Ovary (tissue), 9 donors: ENCODE measurements around the gene SLC38A3. TPM values are rescaled to one million over a fixed set of nuclear protein-coding genes. Genes with fewer than 3 reads are reported as not detected.

Source experiments
- DNase-seq, 5 donors: peaks; one replicate each; pipeline ENCODE4 v3.0.0-alpha.2; 2019 to 2020
- H3K27ac ChIP-seq, 2 donors: fragments of 200-600 bp; one replicate each; pipeline versions ENCODE4 v1.5.1 to v1.8.0; 2019 to 2022
- H3K27me3 ChIP-seq: fragments of 200-600 bp; one replicate; pipeline ENCODE4 v1.8.0; 2022
- H3K36me3 ChIP-seq: fragments of 200-600 bp; sonication (generic); one replicate; pipeline ENCODE4 v1.5.1; 2019
- H3K4me1 ChIP-seq: one replicate; pipeline ENCODE4 v1.8.1; 2013; ENCODE audit warnings: mild to moderate bottlenecking, moderate library complexity; ENCODE audit not compliant: insufficient read depth
- H3K4me3 ChIP-seq: fragments of 200-600 bp; sonication (generic); one replicate; pipeline ENCODE4 v1.5.1; 2017
- H3K9me3 ChIP-seq, 2 donors: fragments of 200-600 bp in 1 of 2; sonication (generic) in 1 of 2; one replicate each; pipeline versions ENCODE4 v1.5.1 to v1.8.1; 2013 to 2019; ENCODE audit warnings: mild to moderate bottlenecking in 1 of 2, moderate library complexity in 1 of 2
- CTCF ChIP-seq, 3 donors: fragments of 450-650 bp in 2 of 3; fragments of 200-600 bp in 1 of 3; IDR thresholded peaks; one replicate each; pipeline versions ENCODE4 v1.5.1 to v1.8.0; 2016 to 2022; ENCODE audit warnings: antibody characterized with exemption in 3 of 3, mild to moderate bottlenecking in 1 of 3
- EP300 ChIP-seq: sonication (generic); formaldehyde crosslinking; IDR thresholded peaks from one replicate; pipeline ENCODE4 v1.6.1; 2017; ENCODE audit warnings: antibody characterized with exemption
- POLR2A ChIP-seq: fragments of 450-650 bp; IDR thresholded peaks from one replicate; pipeline ENCODE4 v1.6.1; 2017; ENCODE audit warnings: antibody characterized with exemption, mild to moderate bottlenecking, moderate library complexity
- WGBS, 3 donors: extraction: QIAGEN DNeasy Blood & Tissue Kit in 1 of 3; methylation state at CpG; one replicate each; pipeline versions ENCODE4 v1.1.5 to v1.1.7; 2013 to 2017; 5-methylcytosine and 5-hydroxymethylcytosine counted together
- intact Hi-C, 4 donors: fragments of 100-400 bp; cut with DNase I; formaldehyde crosslinking; loops; one replicate each; pipeline versions ENCODE4 v1.11.0 to v1.15.1; 2022 to 2023
- polyA plus RNA-seq, 2 donors: library from polyadenylated mRNA; stranded (reverse); fragments of 200-250 nt in 1 of 2; fragments of 350-450 nt in 1 of 2; fragmentation: Illumina TruSeq in 1 of 2; extraction: RNeasy Lipid Tissue Mini Kit (QIAGEN cat#74804) in 1 of 2; gene quantifications; one replicate each; pipeline ENCODE4 v1.2.3, GENCODE V29; 2013 to 2014
- total RNA-seq, 7 donors: library from RNA; depleted of rRNA in 2 of 7; stranded (reverse); fragments of >200 nt in 2 of 7; fragmentation: NEBNext Ultra II Directional in 3 of 7; extraction: Animal tissue kit (Norgen Biotek cat#: 25700) in 3 of 7; gene quantifications; one replicate each; pipeline versions ENCODE4 v1.1.0 to v1.2.4, GENCODE V29; 2016 to 2023
- donor health status: DM: no; HTN: no; CAD: no; lungs with moderate emphysema.
- donor health status: DM: no; HTN: no; CAD: no.
- donor health status: Bipolar disorder and iron deficiency.
- donor health status: DM: yes; HTN: yes; CAD: no.
- donor health status: DM: no; HTN: no; CAD: no.
- donor health status: DM: yes; HTN: yes; CAD: no.

SLC38A3 gene
- total and polyA plus RNA-seq, 9 donors: 1.6 to 10.9 (median 7.7) TPM

- H3K4me1 ChIP-seq: peaks cover 24% of the 10 kb centered on the region
- intact Hi-C loops: no loop called here
These were observed 36.7 kb upstream of the SLC38A3 start for GRCh38 chr3:50168388-50168787.

GRCh38 chr3:50168791-50169190 is 36.3 kb upstream of the SLC38A3 start:
- WGBS, 3 donors: 86 to 91% (median 87%) methylated on average over 5 to 6 of the region's 6 CpGs
- peaks cover 23% of the 10 kb centered on the region for H3K4me1 ChIP-seq

More at GRCh38 chr3:50168388-50168787, 36.7 kb upstream of the SLC38A3 start:
- 60 to 64% (median 63%) methylated on average over 9 of the region's 9 CpGs for WGBS, 3 donors
- no peaks in the 10 kb centered on the region for H3K9me3 ChIP-seq
- H3K4me3 ChIP-seq: no peak overlapping the region
- H3K36me3 ChIP-seq: no peaks in the 10 kb centered on the region
- DNase-seq: no peak
- peak overlapping the region in 1 of 2 donors; percentile 12 for H3K27ac ChIP-seq
- no peak for TF ChIP-seq EP300
- TF ChIP-seq POLR2A: no peak
- TF ChIP-seq CTCF (IDR thresholded peaks at IDR 0.05): no peak
- H3K27me3 ChIP-seq: no peaks in the 10 kb centered on the region

GRCh38 chr3:50169232-50169832 is 35.7 kb upstream of the SLC38A3 start:
- no peak for DNase-seq
- H3K27ac ChIP-seq: no peak overlapping the region
- H3K36me3 ChIP-seq: no peaks in the 10 kb centered on the region
- H3K9me3 ChIP-seq: no peaks in the 10 kb centered on the region
- peaks cover 22% of the 10 kb centered on the region for H3K4me1 ChIP-seq
- 78 to 82% (median 80%) methylated on average over 8 to 11 of the region's 11 CpGs for WGBS, 3 donors
- H3K27me3 ChIP-seq: no peaks in the 10 kb centered on the region
- no peak overlapping the region for H3K4me3 ChIP-seq
- TF ChIP-seq EP300: no peak
- no peak for TF ChIP-seq POLR2A
- TF ChIP-seq CTCF (IDR thresholded peaks at IDR 0.05): no peak
- intact Hi-C loops: no loop called here

More at GRCh38 chr3:50168791-50169190, 36.3 kb upstream of the SLC38A3 start:
- DNase-seq: no peak
- H3K4me3 ChIP-seq: no peak overlapping the region
- H3K9me3 ChIP-seq: no peaks in the 10 kb centered on the region
- no peaks in the 10 kb centered on the region for H3K27me3 ChIP-seq
- no peaks in the 10 kb centered on the region for H3K36me3 ChIP-seq
- no peak overlapping the region for H3K27ac ChIP-seq
- TF ChIP-seq POLR2A (no peak), EP300 (no peak), CTCF (IDR thresholded peaks at IDR 0.05) (no peak)
- intact Hi-C loops: no loop called here

GRCh38 chr3:50169858-50170257 is 35.2 kb upstream of the SLC38A3 start:
- no peak overlapping the region for H3K27ac ChIP-seq
- no peak for DNase-seq
- no peak overlapping the region for H3K4me3 ChIP-seq
- H3K9me3 ChIP-seq: no peaks in the 10 kb centered on the region
- intact Hi-C loops: no loop called here
- TF ChIP-seq POLR2A: no peak
- TF ChIP-seq EP300: no peak
- no peak for TF ChIP-seq CTCF (IDR thresholded peaks at IDR 0.05)
- WGBS, 3 donors: 80 to 100% (median 85%) methylated on average over 1 of the region's 1 CpG
- H3K36me3 ChIP-seq: no peaks in the 10 kb centered on the region
- H3K4me1 ChIP-seq: peaks cover 19% of the 10 kb centered on the region
- H3K27me3 ChIP-seq: no peaks in the 10 kb centered on the region
